RWPE2 (cell line): ENCODE measurements around the gene GPR62.

Source experiments
- ATAC-seq: fragments of 200-7000 bp; cut with Tn5 transposase; 3 replicates; pipeline ENCODE4 v1.9.1; 2021; ENCODE audit warnings: low read depth
- DNase-seq: peaks from one replicate; pipeline ENCODE4 v3.0.0-alpha.2; 2020; ENCODE audit warnings: low spot score
- H3K27ac ChIP-seq: fragments of 450-650 bp; 2 replicates; pipeline ENCODE4 v1.5.1; 2017; ENCODE audit warnings: mild to moderate bottlenecking; ENCODE audit not compliant: poor library complexity, severe bottlenecking
- H3K27me3 ChIP-seq: fragments of 250-450 bp; sonication (Bioruptor Pico); 2 replicates; pipeline ENCODE4 v1.5.1; 2021; ENCODE audit warnings: mild to moderate bottlenecking, moderate library complexity; ENCODE audit not compliant: insufficient read depth, poor library complexity, severe bottlenecking
- H3K36me3 ChIP-seq: fragments of 250-450 bp; sonication (Bioruptor Pico); 2 replicates; pipeline ENCODE4 v1.5.1; 2020; ENCODE audit warnings: low read depth, mild to moderate bottlenecking, moderate library complexity
- H3K4me1 ChIP-seq: fragments of 250-450 bp; sonication (Bioruptor Pico); 2 replicates; pipeline ENCODE4 v1.5.1; 2021; ENCODE audit warnings: mild to moderate bottlenecking, moderate library complexity; ENCODE audit not compliant: insufficient read depth, poor library complexity, severe bottlenecking
- H3K4me3 ChIP-seq: fragments of 250-450 bp; sonication (Bioruptor Pico); 2 replicates; pipeline ENCODE4 v1.5.1; 2021; ENCODE audit warnings: mild to moderate bottlenecking, moderate library complexity; ENCODE audit not compliant: severe bottlenecking
- H3K9me3 ChIP-seq: fragments of 250-450 bp; sonication (Bioruptor Pico); 2 replicates; pipeline ENCODE4 v1.5.1; 2021; ENCODE audit warnings: mild to moderate bottlenecking, moderate library complexity; ENCODE audit not compliant: severe bottlenecking
- CTCF ChIP-seq: fragments of 450-650 bp; IDR thresholded peaks from one replicate; pipeline ENCODE4 v1.5.1; 2017; ENCODE audit warnings: mild to moderate bottlenecking, moderate library complexity; ENCODE audit not compliant: poor library complexity, severe bottlenecking

The GPR62 gene

DNA sequence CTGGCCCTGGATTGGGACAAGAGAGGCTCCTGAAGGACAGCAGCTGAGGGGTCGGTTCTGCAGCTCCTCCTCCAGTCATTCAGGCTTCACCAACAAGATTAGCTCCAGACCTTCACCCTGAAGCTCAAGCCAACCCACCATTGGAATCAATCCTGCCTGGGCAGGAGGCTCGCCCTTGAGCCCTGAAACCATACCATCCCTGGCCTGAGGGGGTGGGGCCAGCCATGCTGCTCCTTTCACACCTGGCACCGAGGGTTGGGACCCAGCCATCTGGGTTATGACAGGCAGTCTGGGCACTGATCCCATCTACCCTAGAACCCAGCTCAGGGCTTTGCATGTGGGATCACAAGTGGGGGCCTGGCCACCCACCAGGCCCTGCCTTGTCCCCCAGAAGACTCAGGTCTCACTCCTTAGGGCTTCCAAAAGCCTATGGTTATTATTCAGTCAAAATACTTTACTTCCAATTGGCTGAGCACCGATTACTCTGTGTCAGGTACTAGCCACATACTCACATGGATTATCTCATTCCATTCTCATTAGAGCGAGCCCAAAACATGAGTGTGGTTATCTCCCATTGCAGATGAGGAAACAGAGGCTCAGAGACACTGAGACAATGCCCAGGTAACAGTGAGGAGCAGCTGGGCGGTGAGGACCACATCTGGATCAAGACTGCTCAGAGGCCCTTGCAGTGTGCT lies 15.6 kb downstream of the GPR62 start:
- Histone ChIP-seq H3K27ac (no peak overlapping the region), H3K9me3 (no peaks in the 10 kb centered on the region), H3K36me3 (no peaks in the 10 kb centered on the region), H3K27me3 (no peaks in the 10 kb centered on the region), H3K4me1 (peaks cover 8% of the 10 kb centered on the region), H3K4me3 (no peak overlapping the region)
- DNase-seq, result no peak
- TF ChIP-seq CTCF, result no peak
- no peak for ATAC-seq

- Histone ChIP-seq H3K27me3 (no peaks in the 10 kb centered on the region), H3K36me3 (no peaks in the 10 kb centered on the region), H3K4me3 (no peak overlapping the region), H3K9me3 (no peaks in the 10 kb centered on the region), H3K4me1 (peaks cover 8% of the 10 kb centered on the region), H3K27ac (no peak overlapping the region)
- ATAC-seq, result no peak
- no peak for DNase-seq
- no peak for TF ChIP-seq CTCF
Observed at GRCh38 chr3:51971350-51971749, 16.2 kb downstream of the GPR62 start.

DNA sequence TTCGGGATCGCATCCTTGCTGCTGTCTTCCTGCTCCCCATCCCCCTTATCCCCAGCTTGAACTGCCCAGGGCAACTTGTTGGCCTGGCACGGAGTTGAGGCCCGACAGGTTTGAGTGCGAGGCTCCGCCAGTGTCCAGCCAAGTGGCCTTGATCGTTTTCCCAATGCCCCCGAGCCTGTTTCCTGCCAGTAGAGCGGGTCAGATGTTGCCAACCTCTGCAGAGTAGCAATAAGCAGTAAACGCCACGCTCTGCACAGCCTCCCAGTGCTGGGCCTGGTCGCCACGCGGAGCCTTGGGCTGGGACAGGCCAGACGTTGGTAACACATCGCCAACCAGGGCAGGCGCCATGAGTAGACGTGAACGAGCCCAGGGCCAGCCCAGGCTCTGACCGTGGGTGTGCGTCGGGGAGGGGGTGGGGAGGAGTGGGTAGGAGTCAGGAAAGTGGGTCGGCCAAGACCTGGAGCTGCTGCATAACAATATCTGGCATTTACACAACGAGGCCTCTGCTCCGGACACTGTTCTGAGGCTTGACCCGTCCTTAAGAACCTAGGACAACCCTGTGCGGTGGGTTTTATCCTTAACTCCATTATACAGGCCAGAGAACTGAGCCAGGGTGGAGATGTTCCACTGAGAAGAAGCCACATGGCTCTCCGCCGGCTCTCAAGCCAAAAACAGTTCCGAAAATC lies 19.2 kb downstream of the GPR62 start:
- Histone ChIP-seq H3K27me3 (no peaks in the 10 kb centered on the region), H3K9me3 (no peaks in the 10 kb centered on the region), H3K4me3 (peak overlapping the region; percentile 49), H3K36me3 (no peaks in the 10 kb centered on the region), H3K27ac (peak overlapping the region; percentile 70), H3K4me1 (peaks cover 16% of the 10 kb centered on the region)
- ATAC-seq, result peak; percentile 2; the same call in 2 of the 3 replicates
- TF ChIP-seq CTCF, result peak; percentile 83
- DNase-seq, result no peak

- H3K27ac ChIP-seq, result peak within 1 kb of the TSS; percentile 70
- H3K27me3 ChIP-seq, result no peaks in the 10 kb centered on the region
- DNase-seq (no peak), ATAC-seq (peak; percentile 72)
- H3K4me3 ChIP-seq, result peak within 1 kb of the TSS; percentile 49
- peaks cover 16% of the 10 kb centered on the region for H3K4me1 ChIP-seq
- TF ChIP-seq CTCF, result no peak
- H3K9me3 ChIP-seq, result no peaks in the 10 kb centered on the region
- H3K36me3 ChIP-seq, result no peaks in the 10 kb centered on the region
Observed at GRCh38 chr3:51974963-51975851, 20.0 kb downstream of the GPR62 start, which contains the start of gene ABHD14A. TSS of gene ABHD14A (plus strand) at chr3:51975064. CDS start at chr3:51975136, 72 bp downstream.
